HG03064 (cell line): Measurements from ENCODE around the gene GNG13.

Experiments
- ATAC-seq: cut with Tn5 transposase; IDR thresholded peaks from one replicate; pipeline ENCODE4 v1.9.1; 2021; ENCODE audit warnings: low read depth; ENCODE audit not compliant: unreplicated experiment

GNG13 gene

GRCh38 chr16:815861-816260 lies 15.3 kb upstream of the GNG13 start:
- no peak for ATAC-seq

GRCh38 chr16:814974-815373 lies 14.4 kb upstream of the GNG13 start:
- ATAC-seq, result no peak

- ATAC-seq, result no peak
These were observed 13.4 kb upstream of the GNG13 start for GRCh38 chr16:813916-814412.

GRCh38 chr16:813204-813915 lies 12.8 kb upstream of the GNG13 start:
- ATAC-seq, result no peak

- ATAC-seq, result no peak
These were observed 7.5 kb upstream of the GNG13 start for GRCh38 chr16:808085-808386.

GRCh38 chr16:807347-808084 lies 7.0 kb upstream of the GNG13 start:
- ATAC-seq, result peak; percentile 84

- ATAC-seq, result no peak
These were observed 4.9 kb upstream of the GNG13 start for GRCh38 chr16:805474-805873.

GRCh38 chr16:804193-805048 lies 3.9 kb upstream of the GNG13 start:
- no peak for ATAC-seq

- no peak for ATAC-seq
These were observed 3.2 kb upstream of the GNG13 start for GRCh38 chr16:803754-804080.

GRCh38 chr16:802914-803753 lies 2.6 kb upstream of the GNG13 start:
- no peak for ATAC-seq

GRCh38 chr16:802461-802860 lies 1.9 kb upstream of the GNG13 start:
- no peak for ATAC-seq

GRCh38 chr16:801584-802363 lies 1.2 kb upstream of the GNG13 start:
- no peak for ATAC-seq

GRCh38 chr16:800834-801511 lies 439 bp upstream of the GNG13 start:
- no peak for ATAC-seq

GRCh38 chr16:799111-799947 lies 1.2 kb downstream of the GNG13 start:
- ATAC-seq, result no peak

- no peak for ATAC-seq
These were observed 1.9 kb downstream of the GNG13 start for GRCh38 chr16:798666-799065.

- ATAC-seq, result no peak
These were observed 2.8 kb downstream of the GNG13 start for GRCh38 chr16:797686-798085.

GRCh38 chr16:797120-797420 lies 3.5 kb downstream of the GNG13 start:
- ATAC-seq, result no peak

- no peak for ATAC-seq
These were observed 4.0 kb downstream of the GNG13 start for GRCh38 chr16:796296-797119.
